Left renal cortex interstitium (tissue), 4 donors: ENCODE measurements around the gene CD2. TPM values are rescaled to one million over a fixed set of nuclear protein-coding genes. Genes with fewer than 3 reads are reported as not detected.

ENCODE experiments used
- DNase-seq, 4 donors: peaks; one replicate each; pipeline ENCODE4 v3.0.0-alpha.2; 2013; ENCODE audit warnings: low read depth in 4 of 4, low spot score in 2 of 4, missing footprints in 1 of 4
- polyA plus RNA-seq, 4 donors: library from polyadenylated mRNA; unstranded; fragments of 120-200 nt; gene quantifications; one replicate each; pipeline ENCODE4 v1.2.1, GENCODE V29; 2013; ENCODE audit not compliant: insufficient read length in 4 of 4

Gene CD2
- polyA plus RNA-seq, 4 donors, result 0.08 to 0.34 (median 0.20) TPM

DNA sequence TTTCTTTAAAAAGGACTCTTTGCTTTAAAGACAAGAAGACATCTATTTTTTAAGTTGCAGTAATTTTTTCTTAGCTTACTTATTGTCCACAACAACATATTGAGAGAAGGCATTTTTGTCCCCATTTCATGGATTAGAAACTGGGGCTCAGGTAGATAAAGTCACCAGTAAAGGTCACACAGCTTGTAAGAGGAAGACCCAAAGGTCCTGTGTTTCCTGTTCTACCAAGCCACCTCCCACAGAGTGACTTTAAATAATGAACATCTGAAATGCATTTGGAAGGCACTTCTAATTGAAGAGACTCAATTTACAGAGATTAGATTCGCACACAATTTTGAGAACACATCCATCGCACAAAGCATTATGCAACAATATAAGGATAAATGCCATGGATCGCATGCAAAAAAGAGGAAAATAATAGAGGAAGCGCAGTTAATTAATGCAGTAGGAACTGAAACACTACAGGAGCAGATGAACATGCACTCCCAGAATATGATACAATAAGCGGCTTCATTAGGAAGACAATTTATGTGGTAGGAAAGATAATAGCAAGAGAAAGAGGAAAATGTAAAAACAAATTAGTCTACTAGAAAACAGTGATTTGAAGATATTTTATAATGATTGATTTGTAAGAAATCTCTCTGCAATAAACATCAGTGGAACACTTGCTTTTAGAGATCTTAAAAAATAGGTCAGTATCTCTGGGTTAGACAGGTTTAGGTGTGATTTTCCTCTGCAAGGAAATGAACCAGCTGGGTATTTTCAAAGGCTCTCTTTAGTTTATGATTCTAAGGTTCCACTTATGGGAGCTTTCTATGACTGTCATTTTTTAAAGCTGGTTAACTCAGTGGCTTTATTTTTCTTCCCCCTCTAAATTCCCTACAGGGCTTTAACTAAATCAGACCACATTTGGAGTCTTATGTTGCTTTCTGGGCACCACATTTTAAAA lies 27.1 kb upstream of the CD2 start:
- DNase-seq, result no peak

DNA sequence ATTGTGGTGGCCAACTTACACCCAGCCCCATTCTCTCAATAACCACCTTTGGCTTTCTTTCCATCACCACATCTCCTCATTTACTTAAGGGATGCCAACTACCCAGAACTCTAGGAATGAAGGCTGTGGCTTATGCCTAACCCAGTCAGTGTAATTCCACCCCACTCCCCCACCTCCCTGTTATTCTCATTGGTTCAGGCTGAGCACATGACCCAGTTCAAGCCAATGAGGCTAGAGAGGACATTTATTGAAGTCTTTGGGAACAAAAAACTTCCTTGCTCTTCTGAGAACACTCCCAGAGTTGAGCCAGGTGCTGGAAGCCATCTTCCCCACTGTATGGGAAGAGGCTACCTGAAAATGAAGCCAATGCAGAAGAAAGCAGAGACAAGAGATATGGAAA lies 22.8 kb upstream of the CD2 start:
- DNase-seq, result no peak

DNA sequence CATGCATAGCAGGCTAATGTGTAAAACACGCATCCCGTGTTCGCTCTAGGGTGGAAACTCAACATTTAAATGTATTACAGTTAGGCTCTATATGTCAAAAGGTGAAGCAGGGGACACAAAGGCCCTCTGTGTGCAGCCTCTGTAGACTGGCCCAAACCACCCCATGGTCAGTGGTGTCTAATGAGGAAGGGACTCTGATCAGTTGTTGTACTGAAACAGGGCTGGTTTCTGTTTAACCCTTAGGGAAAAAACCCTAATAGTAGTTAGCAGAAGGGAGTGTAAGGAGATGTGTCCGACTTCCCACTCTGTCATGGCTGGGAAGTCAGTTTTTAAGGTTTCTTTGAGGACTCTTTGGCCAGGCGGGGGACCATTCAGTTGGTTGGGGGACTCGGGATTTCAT lies 21.5 kb upstream of the CD2 start:
- DNase-seq, result no peak

DNA sequence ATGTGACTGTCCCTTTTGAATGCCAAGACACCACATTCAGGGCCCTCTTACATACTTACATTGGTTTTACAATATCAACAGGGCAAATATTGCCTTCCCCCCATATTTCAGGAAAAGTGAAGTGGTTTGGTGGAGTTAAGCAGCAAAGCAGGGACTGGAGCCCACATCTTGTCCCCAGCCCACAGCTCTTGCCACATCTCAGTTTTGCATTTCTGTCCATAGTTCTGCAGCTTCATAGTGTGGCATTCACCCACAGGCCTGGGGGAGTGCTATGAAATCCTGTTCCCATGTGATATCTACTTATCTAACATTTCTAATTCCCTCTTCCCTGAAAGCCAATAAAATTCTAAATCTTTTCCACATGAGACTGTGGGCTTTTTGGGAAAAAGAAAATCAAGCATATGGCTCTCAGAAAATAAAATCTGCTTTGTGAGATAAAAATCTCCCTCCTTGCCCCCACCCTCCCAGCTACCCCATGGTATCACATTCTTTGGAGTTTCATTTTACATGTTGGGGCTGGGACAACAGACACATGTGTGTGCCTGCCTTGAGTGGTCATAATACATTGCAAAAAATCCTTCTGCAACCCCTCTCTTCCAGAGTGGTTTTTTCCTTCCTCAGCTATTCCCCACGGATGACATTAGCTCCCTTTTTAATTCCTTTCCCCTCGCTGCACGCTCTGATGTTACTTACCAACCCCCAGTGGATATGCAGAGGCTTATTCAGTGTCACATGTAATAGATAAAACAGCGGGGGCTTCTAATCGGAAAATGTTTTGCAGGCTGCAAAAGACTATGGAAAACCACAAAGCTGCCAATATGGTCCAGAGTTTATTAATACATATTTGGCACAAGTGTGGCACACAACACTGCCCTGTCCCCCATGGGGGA lies 20.5 kb upstream of the CD2 start:
- DNase-seq, result no peak

DNA sequence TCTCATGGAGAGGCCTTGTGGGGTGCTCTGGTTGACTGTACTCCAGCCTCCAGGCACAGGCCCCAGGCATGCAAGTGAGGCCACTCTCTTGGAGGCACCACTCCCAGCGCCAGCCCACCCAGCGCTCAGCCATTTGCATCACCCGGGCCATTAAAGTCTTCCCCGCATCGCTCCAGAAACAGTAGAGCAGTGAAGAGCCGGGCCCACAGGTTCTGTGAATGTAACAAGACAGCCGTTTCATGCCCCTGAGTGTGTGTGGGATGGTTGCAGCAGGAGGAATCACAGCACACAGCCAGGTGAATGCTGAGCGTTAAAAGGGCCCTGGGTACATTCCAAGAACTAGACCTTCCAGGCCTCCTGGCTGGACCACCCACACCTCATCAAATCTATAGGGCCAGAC lies 19.0 kb upstream of the CD2 start:
- DNase-seq, result no peak

DNA sequence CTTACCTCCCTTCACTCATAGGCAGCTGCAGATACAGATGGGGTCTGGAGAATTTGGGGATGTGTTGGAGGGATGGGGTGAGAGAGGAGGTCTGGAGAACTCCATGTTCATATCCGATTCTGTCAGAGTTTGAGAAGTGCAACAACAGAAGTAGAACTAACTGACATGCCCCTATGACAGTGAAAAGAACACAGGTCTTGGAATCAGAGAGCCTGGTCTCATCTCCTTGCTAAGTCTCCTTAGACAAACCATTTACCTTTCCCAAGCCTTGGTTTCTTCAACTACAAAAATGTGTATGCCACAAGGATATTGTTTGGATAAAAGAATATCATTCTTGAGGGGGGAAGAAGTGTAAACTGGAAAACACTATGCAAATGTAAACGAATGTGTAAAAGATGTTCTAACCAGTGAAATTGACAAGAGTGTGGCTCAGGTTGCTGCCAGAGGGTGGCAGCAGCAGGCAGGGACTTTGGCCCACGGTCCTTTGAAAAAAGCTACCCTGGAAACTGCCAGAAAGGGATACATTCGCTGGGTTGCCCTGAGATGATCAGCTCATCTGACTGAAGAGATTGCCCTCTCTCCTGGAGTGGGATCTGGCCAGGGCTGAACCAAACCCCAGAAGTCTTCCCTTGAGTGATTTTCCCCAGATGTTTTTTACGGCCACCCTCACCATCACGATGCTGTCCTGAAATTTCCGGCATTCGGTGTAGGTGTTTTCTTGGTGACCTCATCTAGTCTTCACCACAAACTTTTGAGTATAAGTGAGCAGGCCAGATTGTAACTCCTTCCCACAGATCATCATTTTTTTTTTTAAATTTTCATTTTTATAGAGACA lies 17.0 kb upstream of the CD2 start:
- DNase-seq, result peak in 3 of 4 donors; percentile 13 to 29 (median 14)

DNA sequence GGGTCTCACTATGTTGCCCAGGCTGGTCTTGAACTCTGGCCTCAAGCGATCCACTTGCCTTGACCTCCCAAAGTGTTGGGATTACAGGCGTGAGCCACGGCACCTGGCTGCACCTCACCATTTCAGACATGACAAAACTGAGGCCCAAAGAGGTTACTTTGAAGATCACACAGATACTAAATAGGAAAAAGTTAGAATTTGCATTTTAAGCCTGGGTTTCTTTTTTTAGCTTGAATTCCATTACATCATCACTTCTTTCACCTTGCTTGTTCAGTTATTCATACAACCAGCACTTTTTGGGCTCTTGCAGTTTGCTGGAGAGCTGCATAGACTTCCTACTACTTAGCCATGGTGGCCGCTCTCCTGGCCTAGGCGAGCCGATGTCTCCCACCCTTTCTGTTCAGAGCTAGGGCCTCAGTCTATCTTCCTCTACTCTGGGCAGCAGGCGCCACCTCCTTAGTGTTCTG lies 16.3 kb upstream of the CD2 start:
- no peak for DNase-seq

DNA sequence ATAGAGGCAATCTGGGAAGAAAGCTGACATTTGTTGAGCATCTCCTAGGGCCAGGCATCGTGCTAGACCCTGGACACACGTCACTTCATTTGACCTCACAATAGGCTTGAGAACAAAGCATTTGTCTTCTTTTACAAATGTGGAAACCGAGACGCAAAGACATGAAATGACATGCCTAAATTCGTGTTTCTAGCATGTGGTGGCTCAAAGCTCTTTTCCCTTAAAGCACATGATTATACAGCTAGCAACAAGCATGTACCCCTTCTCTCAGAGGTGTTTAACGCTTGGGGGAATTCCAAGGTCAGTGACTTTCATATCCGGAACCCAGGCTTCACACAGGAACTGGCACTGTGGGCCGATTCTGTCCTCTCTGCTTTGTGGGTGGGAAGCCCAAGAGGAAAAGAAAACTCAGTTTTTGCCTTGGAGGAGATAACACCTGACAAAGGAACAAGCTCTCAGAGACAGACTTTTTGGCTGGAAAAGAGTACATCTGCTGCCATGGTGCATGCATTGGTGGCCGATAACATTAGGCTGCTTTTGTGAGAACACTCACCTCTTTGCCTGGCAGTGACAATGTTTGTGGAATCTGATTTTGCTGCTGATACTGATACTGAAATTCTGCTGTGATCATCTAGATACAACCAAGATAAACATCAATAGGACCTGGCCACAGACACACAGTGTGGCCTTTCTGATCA lies 15.4 kb upstream of the CD2 start:
- no peak for DNase-seq

DNA sequence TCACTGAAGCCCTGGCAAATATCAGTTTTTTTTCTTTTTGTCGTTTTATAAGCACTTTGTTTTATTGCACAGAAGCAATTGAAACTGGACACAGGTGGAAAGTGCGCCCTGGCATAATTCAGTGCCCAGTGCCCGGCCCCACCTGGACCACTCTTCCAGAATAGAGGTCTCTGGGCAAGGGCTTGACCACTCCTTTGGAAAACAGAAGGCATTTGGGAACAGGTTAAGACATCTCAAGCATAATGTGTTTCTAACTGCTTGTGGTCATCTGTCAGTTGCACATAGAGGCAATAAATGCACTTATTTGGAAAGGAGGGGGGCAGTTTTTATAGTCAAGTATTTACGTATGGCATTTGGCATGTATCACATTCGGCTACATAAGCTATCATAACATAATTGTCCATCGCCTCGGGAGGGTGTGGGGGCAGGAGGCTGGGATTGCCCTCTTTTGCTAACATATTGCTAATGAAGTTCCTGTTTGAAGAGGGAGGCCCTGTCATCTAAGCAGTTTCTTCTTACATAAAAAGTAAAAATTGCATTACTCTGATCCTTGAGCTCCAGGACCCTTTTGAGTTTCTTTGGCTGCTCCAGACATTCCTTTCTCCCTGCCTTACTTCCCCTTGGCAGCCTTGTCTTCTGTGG lies 14.7 kb upstream of the CD2 start:
- DNase-seq, result no peak

DNA sequence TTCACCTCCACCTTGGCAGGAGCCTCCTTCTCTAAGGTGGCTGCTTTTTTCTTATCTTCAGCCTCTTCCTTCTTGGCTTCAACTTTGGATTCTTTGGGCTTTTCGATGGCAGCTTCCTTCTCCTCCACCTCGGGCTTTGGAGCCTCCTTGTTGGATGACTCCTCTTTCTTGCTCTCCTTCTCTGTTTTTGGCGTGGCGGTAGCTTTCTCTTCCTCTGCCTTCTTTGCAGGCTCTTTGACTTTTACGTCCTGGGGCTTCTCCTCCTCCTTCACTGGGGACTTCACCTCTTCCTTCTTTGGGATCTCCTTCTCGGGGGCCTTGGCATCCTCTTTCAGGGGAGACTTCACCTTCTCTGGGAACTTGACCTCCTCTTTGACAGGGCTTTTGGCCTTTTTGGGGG lies 13.9 kb upstream of the CD2 start:
- no peak for DNase-seq

DNA sequence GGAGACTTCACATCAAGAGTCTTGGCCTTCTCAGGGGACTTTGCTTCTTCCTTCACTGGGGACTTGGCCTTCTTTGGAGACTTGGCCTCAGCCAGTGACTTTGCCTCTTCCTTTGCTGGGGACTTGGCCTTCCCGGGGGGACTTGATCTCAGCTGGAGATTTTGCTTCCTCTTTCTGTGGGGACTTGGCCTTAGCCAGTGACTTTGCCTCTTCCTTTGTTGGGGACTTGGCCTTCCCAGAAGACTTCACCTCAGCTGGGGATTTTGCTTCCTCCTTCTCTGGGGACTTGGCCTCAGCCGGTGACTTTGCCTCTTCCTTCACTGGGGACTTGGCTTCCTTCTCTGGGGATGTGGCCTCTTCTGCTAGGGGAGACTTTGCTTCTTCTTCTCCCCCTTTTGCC lies 13.5 kb upstream of the CD2 start:
- no peak for DNase-seq

DNA sequence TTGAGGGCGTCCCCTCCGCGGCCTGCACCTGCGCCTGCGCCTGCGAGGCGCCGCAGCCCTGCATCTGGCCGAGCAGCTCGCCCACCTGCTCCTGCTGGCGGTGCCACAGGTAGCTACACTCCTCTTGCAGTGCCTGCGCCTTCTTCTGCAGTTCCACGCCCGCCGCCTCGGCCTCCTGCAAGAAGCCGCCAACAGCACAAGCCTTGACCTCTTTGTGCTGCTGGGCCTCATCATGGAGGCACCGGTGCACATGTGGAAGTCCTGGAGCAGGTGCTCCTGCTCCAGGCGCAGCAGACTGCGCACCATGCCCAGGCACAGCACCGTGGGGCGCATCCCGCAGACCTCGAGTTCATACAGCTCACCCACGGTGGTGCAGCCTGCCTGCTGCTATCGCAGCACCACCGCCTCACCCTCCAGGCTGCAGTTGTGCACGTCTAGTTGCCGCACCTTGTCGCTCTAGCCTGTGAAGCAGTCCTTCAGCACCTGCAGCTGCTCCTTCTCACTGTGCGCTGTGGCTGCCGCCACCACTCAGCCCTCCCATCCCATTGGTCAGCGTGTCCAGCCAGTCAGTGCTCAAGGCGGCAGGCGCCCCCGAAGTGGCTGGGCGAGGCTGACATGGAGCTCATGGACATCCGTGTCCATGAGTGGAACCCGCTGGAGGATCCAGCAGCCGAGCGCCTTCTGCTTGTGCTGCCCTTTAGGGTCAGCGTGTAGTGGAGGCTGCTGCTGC lies 12.2 kb upstream of the CD2 start:
- DNase-seq, result no peak

DNA sequence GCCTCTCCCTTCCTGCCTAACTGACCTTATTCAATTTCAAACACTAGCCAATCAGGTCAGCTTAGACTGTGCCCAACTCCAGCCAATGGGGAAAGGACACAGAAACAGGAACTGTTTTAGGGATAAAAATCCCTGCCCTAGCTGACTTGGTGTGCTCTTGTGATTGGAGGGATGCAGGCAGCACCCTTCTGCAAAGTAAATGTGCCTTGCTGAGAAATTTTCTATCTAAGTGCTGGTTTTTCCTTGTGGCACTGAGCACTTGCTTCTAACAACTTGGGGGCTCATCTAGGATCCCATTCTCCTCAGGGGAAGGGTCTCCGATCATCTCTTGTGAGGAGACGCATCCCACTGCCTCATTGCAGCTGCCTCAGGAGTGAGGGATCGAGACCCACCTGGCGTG lies 10.7 kb upstream of the CD2 start:
- no peak for DNase-seq

DNA sequence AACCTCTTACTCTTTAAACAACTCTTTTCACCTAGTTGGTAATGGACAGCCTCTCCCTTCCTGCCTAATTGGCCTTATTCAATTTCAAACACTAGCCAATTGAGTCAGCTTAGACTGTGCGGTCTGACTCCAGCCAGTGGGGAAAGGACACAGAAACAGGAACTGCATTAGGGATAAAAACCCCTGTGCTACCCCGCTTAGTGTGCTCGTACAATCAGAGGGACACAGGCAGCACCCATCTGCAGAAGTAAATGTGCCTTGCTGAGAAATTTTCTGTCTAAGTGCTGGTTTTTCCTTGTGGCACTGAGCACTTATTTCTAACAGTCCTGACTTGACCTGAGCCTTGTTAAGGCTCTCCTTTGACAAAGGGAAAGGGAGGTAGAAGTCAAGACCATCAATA lies 6.0 kb upstream of the CD2 start:
- DNase-seq, result no peak

DNA sequence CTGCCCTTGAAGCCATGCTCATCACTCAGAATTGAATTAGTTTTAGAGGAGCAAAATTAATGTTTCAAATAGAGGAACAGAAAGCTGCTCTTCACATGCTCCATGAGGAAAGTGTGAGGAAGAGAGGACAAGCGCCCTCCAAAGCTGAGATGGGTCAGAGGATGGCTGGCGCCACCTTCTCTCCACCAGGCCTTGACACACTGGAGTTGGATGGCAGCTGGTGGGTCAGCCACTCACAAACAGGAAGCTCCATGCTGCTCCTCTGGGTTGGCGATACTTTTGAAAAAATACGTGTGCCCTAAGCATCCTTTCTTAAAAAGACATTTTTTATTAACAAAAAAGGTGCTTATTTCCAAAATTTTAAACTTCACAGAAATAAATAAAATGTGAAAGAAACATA lies 3.1 kb upstream of the CD2 start:
- no peak for DNase-seq

DNA sequence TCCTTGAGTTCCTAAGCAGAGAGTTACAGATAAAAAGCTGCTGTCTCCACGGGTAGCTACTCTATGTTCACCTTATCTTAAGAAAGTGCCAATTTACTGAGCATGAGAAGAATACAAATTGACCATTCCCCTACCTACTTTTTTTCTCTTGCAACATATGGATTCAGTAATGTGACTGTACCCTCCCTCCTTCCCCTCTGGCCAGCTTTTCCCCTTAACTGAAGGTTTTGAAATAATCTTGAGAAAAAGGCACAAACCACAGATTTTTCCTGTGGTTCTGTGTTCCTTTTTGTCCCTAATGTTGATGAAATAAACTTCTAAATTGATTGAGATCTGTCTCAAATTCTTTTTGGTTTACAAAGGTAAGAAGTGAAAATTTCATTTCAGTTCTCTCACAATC lies 2.6 kb upstream of the CD2 start:
- DNase-seq, result no peak

DNA sequence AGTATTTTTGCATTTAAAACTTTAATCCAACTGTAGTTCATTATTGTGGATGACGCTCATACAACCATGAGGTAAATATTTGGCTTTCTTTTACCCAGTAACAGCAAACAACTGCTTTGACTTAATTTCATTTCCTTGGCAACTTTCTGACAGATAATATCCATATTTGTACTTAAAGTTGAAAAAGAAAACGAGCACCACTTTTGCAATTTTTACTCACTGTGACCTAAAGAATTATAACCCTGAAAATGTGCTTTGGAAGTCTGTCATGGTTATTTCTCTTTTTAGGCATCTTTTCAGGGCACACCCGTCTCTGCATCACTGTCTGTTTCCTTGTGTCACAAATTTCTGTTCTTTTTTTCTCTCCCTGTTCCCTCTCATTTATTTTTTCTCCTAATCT lies 918 bp upstream of the CD2 start:
- no peak for DNase-seq

DNA sequence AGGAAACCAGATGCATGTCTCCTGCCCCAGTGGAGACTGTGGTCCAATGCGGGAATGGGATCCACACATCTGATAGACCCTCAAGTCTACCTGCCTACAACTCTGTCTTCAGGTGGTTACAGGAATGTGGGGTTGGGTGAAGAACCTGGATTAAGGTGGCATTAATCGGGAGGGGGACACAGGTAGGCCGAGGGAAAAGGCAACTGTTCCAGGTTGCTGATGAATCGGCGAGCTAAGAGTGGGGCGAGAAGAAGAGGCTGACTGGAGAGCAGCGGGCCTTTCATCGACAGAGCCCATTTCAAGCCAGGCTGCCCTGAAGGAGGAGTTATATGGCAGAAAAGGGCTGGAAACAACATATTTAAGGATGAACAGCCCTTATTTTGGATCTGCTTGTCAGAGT lies 836 bp downstream of the CD2 start:
- DNase-seq, result no peak

DNA sequence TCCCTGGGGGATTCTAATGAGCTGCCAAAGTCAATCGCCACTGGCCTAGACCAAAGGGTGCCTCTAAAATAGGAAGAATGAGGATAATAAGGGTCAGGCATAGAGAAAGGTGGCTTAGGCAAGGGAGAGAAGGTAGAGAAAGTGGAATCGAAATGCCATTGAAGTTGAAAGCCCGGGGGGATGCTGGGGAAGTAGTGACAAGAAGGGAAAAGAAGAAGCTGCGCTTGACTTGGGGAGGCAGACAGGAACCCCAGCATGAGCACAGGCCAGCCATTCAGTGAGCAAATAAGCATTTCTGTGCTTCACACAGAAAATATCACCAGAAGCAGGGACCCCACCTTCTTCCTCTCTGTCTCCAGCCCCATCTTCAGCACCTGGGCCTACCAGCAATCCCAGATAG lies 1.5 kb downstream of the CD2 start:
- DNase-seq, result no peak
